ENCODE data around the gene TFB1M. TPM values are rescaled to one million over a fixed set of nuclear protein-coding genes. Genes with fewer than 3 reads are reported as not detected.
A peak's percentile ranks its signal among the peaks of the same experiment; 100 is the strongest.
"Not testable (repeated sequence)": the region's sequence is repeated elsewhere in the genome, so short reads cannot be mapped to it uniquely, and the experiment has no call there.

The TFB1M gene
- total RNA-seq, 1 experiment from 2014 or later: 38.8 TPM

DNA sequence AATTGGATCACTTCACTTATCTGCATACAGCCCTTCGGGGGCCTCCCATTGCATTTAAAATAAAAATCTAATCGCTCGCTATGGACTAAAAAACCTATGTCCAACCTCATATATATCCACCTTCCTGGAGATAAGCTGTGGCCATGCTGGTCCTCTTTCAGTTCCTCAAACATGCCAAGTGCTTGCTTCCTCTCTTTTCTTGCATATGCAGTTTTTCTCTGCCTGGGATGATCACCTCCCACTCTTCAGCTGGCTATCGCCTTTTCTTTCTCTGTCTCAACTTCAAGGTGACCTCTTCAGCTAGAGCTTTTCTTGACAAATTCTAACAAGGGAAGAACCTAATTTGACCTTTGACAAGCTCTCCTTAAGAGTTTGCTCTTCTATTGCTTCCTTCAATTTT, 5.6 kb upstream of the TFB1M start:
- Histone ChIP-seq H3K4me3 (ENCODE audit: insufficient read depth, low read depth, low read length) (no peak overlapping the region), H3K27me3 (ENCODE audit: control insufficient read depth, insufficient read depth, low read length) (no peaks in the 10 kb centered on the region), H3K36me3 (replicated peaks; ENCODE audit: control insufficient read depth, insufficient read depth, low read length) (no peaks in the 10 kb centered on the region)
- no peak for DNase-seq

DNA sequence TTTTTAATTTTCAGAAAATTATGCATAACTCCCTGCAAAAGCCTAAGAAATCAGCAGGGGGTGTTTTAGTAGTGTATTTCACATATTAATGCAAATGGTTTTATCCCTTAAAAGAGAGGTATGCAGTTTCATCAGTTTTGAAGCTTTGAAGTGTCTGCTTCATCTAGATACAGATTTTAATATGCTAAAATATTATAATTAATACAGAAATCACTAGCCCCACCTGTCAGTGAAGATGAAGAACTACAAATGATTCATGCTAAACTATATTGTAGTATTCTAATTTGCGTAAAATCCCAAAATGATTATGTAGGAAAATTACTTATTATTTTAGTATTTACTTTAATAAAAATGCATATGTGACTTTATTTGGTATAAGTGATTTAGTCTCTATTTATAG, 2.9 kb upstream of the TFB1M start:
- Histone ChIP-seq H3K4me3 (ENCODE audit: insufficient read depth, low read depth, low read length) (no peak overlapping the region), H3K36me3 (replicated peaks; ENCODE audit: control insufficient read depth, insufficient read depth, low read length) (no peaks in the 10 kb centered on the region; the same call in 1 of the 2 replicates), H3K27me3 (ENCODE audit: control insufficient read depth, insufficient read depth, low read length) (no peaks in the 10 kb centered on the region)
- DNase-seq: no peak

DNA sequence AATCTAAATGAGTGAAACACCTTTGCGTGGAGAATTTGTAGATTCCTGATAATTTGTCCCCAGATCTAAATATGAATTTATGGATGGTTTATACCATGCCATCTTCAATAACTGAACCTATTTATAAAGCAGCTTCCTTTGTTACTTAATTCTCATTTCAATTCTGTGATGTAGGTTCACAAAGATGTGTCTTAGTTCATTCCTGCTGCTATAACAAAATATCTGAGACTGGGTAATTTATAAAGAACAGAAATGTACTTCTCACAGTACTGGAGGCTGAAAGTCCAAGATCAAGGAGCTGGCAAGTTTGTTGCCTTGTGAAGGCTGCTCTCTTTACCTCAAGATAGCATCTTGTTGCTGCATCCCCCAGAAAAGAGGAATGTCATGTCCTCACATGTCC, 2.1 kb upstream of the TFB1M start:
- DNase-seq: no peak
- H3K36me3 ChIP-seq (replicated peaks; ENCODE audit: control insufficient read depth, insufficient read depth, low read length): peaks cover 1% of the 10 kb centered on the region; the same call in 1 of the 2 replicates
- H3K4me3 ChIP-seq (ENCODE audit: insufficient read depth, low read depth, low read length): no peak overlapping the region
- H3K27me3 ChIP-seq (ENCODE audit: control insufficient read depth, insufficient read depth, low read length): no peaks in the 10 kb centered on the region

DNA sequence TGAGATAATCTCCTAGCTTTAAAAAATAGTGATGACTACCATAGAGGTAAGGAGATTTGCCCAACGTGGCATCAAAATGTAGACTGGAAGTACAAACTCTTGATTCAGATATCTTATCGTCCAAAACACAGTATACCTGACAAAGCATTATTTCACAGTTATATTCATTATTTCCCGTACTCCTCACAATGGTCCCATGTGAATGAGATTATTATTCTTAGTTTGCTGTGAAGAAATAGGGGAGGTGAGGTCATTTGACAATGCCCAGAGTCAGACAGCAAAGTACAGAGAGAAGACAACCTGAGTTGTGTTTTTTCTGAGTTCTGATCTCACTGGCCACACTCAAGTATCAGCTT, 1.2 kb upstream of the TFB1M start:
- H3K27me3 ChIP-seq (ENCODE audit: control insufficient read depth, insufficient read depth, low read length): no peaks in the 10 kb centered on the region
- no peak overlapping the region for H3K4me3 ChIP-seq (ENCODE audit: insufficient read depth, low read depth, low read length)
- peaks cover 4% of the 10 kb centered on the region for H3K36me3 ChIP-seq (replicated peaks; ENCODE audit: control insufficient read depth, insufficient read depth, low read length)
- DNase-seq: no peak

DNA sequence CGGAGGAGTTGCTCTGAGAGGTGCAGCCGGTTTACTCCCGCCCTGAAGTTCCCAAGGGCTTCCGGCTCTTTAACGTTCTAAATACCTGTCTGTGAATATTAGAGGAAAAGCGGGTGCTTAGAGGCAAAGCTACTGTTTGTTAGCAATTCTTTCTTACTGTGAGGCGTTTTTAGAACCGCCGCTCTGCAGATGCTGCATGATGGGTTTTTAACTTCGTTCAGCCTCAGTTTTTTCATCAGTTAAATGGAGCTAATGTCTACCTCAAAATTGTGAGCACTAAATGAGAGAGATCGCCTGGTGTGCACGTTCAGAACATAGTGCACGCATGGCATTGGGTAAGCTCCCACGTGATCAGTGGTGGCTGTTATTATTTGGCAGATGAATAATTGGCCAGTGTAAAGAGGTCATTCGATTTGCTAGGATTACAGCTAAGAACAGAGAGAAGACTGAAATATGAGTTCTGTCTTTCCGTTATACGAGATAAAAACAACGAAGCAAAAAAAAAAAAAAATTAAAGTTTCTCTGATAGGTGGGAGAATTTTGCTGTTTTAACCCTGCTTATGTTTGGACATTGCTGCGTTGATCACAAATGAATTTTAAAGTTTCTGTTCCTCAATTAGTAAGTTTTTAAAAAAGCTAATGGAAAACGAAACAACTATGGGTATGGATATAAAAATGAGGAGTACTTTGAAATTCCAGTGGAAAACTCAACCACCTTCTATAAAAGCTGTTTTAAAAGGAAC, 660 bp upstream of the TFB1M start:
- H3K36me3 ChIP-seq (replicated peaks; ENCODE audit: control insufficient read depth, insufficient read depth, low read length): peaks cover 4% of the 10 kb centered on the region
- H3K4me3 ChIP-seq (ENCODE audit: insufficient read depth, low read depth, low read length): peak overlapping the region; percentile 91

DNA sequence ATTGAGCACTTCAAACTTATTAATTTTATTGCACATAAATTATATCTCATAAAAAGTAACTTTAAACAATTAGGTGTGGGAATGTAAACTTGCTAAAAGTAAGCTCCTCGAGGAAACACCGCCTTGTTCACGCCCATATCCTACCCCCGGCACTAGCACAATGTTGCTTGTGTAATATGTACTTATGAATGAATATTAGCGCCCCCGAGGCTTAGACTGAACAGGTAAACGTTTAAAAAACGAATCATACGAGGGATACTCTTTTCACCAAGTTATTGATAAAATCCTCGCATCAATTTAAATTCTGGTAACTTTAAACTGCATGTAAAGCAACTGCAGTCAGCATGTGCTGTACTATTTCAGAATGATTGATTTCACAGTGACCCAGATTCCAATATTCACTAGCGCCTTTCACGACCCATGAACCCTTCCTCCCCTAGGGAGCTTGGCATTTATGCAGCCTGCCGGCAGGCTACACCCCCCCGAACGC, 637 bp downstream of the TFB1M start:
- Histone ChIP-seq H3K27me3 (ENCODE audit: control insufficient read depth, insufficient read depth, low read length) (no peaks in the 10 kb centered on the region), H3K36me3 (replicated peaks; ENCODE audit: control insufficient read depth, insufficient read depth, low read length) (peaks cover 4% of the 10 kb centered on the region), H3K4me3 (ENCODE audit: insufficient read depth, low read depth, low read length) (peak overlapping the region; percentile 91)
- DNase-seq: peak; percentile 49

More for the DNA sequence above, 660 bp upstream of the TFB1M start:
- no peaks in the 10 kb centered on the region for H3K27me3 ChIP-seq (ENCODE audit: control insufficient read depth, insufficient read depth, low read length)
- DNase-seq: no peak

DNA sequence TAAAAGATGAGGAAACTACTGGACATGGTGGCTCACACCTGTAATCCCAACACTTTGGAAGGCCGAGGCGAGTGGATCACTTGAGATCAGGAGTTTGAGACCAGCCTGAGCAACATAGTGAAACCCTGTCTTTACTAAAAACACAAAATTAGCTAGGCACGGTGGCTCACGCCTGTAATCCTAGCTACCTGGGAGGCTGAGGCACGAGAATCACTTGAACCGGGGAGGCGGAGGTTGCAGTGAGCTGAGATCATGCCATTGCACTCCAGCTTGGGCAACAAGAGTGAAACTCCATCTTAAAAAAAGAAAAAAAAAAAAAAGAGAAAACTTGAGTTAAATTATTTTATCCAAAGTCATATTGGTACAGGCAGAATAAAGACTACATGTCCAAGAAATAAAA, 1.3 kb downstream of the TFB1M start:
- H3K27me3 ChIP-seq (ENCODE audit: control insufficient read depth, insufficient read depth, low read length); H3K36me3 ChIP-seq (replicated peaks; ENCODE audit: control insufficient read depth, insufficient read depth, low read length); H3K4me3 ChIP-seq (ENCODE audit: insufficient read depth, low read depth, low read length); DNase-seq: not testable (repeated sequence)

DNA sequence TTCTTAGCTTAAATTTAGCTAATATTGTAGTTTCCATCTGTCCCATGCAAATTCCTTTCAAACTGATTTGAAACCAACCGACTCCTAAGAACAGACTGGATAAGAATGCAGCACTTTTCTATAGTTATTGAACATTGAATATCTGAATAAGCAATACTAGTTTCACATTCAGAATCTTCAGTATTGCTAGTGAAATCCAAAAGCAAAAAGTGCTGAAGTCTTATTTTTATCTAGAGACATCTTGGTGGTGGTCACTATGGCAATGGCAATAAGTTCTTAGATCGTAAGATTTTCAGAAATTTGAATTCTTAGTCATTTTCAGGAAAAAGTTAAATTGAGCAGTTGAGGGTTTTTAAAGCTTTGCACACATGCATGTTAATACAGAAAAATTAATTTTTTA, 2.7 kb downstream of the TFB1M start:
- no peak for DNase-seq
- Histone ChIP-seq H3K27me3 (ENCODE audit: control insufficient read depth, insufficient read depth, low read length) (no peaks in the 10 kb centered on the region), H3K4me3 (ENCODE audit: insufficient read depth, low read depth, low read length) (no peak overlapping the region), H3K36me3 (replicated peaks; ENCODE audit: control insufficient read depth, insufficient read depth, low read length) (peaks cover 8% of the 10 kb centered on the region)

DNA sequence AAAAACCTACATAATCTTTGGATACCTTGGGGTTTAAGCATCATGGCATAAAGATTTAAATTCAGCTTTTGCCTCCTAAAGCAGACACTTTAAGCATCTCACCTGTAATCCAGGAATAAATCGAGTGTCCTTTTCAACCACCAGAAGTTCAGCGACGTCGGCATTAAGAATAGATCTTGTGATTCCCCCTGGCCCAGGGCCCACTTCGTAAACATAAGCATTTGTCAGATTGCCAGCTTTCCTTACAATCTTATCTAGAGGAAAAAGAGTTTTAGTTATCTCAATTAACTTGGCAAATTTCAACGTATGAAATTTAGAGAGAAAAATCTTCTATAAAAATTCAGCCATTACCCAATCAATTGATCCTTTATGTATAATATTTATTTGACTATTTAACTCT, 3.2 kb downstream of the TFB1M start:
- Histone ChIP-seq H3K27me3 (ENCODE audit: control insufficient read depth, insufficient read depth, low read length) (no peaks in the 10 kb centered on the region), H3K36me3 (replicated peaks; ENCODE audit: control insufficient read depth, insufficient read depth, low read length) (peaks cover 9% of the 10 kb centered on the region), H3K4me3 (ENCODE audit: insufficient read depth, low read depth, low read length) (no peak overlapping the region)
- DNase-seq: no peak

DNA sequence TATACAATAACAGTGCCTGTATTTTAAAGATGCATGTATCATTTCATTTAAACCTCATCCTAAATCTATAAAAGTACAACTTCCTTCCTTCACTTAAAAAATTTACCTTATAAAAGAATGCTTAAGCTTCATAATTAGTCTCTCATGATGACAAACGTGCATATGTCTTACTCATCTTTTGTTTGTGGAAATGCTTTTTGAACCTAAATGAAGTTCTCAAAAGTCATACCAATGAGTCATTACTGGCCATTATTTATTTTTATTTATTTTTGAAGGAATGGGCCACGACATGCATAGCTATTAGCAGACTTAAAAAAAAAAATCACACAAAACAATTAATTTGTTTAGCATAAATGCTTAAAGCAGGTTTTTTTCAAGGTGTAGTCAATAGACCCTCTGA, 3.7 kb downstream of the TFB1M start:
- Histone ChIP-seq H3K4me3 (ENCODE audit: insufficient read depth, low read depth, low read length) (no peak overlapping the region), H3K36me3 (replicated peaks; ENCODE audit: control insufficient read depth, insufficient read depth, low read length) (peaks cover 9% of the 10 kb centered on the region), H3K27me3 (ENCODE audit: control insufficient read depth, insufficient read depth, low read length) (no peaks in the 10 kb centered on the region)
- DNase-seq: no peak

DNA sequence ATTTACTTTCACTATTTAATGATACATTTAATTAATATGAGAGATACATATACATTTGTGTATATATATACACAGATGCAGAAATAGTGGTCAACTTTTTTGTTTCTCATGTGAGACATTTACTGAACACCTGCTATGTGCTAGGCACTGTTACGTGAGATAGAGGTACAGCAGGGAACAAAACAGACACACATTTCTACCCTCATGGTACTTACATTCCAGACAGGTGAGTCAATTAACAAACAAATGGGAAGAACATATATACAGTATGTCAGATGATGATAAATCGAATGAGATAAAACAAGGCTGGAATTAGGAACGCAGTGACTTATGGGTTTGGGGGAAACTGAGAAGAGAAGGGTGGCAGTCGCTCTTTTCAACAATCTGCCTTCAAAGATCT, 5.1 kb downstream of the TFB1M start:
- H3K4me3 ChIP-seq (ENCODE audit: insufficient read depth, low read depth, low read length): no peak overlapping the region
- H3K36me3 ChIP-seq (replicated peaks; ENCODE audit: control insufficient read depth, insufficient read depth, low read length): peaks cover 9% of the 10 kb centered on the region
- H3K27me3 ChIP-seq (ENCODE audit: control insufficient read depth, insufficient read depth, low read length): no peaks in the 10 kb centered on the region
- DNase-seq: no peak

DNA sequence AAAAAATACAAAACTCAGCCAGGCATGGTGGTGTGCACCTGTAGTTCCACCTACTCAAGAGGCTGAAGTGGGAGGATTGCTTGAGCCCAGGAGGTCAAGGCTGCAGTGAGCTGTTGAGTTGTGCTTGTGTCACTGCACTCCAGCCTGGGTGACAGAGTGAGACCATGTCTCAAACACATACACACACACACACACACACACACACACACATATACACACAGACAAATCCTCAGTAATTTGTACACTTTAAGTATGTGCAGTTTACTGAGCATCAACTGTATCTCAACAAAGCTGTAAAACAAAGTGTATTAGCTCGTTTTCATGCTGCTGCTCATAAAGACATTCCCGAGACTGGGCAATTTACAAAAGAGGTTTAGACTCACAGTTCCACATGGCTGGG, 7.3 kb downstream of the TFB1M start:
- DNase-seq: no peak
- Histone ChIP-seq H3K27me3 (ENCODE audit: control insufficient read depth, insufficient read depth, low read length) (no peaks in the 10 kb centered on the region), H3K4me3 (ENCODE audit: insufficient read depth, low read depth, low read length) (no peak overlapping the region), H3K36me3 (replicated peaks; ENCODE audit: control insufficient read depth, insufficient read depth, low read length) (peaks cover 7% of the 10 kb centered on the region)

DNA sequence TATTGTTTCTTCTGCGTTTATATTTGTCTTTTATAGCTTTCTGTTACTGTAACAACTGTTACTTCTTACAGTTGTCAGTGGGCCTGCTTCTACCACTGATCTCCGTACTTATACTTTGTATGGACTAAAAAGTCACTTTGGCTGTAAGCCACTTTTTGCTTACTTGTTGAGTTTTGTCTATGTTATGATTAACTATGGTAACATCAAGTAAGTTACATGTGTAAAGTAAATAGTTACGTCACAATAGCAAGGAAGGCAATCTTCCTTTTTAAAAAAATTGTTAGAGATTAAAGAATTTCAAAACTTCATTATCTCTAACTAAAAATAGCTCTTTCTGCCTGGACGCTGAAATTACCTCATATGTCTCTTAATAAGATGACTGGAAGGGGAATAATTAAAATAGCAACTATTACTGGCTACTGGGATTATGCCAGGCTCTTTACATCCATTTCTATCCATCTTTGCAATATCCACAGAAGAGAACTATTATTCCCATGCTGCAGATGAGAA, 10.9 kb downstream of the TFB1M start:
- Histone ChIP-seq H3K4me3 (ENCODE audit: insufficient read depth, low read depth, low read length) (no peak overlapping the region), H3K36me3 (replicated peaks; ENCODE audit: control insufficient read depth, insufficient read depth, low read length) (peaks cover 5% of the 10 kb centered on the region), H3K27me3 (ENCODE audit: control insufficient read depth, insufficient read depth, low read length) (no peaks in the 10 kb centered on the region)
- DNase-seq: no peak

DNA sequence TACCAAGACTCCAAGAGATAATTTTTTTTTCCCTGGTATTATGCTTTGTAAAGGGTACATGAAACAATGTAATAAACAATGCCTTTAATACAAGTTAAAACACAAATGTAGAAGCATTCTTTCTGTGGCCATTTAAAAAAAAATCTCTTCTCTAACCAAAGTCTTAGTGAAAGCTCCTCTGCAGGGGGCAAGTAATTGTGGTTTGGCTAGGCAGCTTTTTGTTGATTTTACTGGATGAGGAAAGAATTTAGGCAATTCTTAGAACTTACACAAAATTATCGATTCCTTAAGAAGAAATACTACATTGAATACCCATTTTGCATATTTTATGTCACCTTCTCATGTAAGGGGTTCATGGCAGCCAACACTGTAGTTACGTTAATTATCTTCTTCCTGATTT, 12.4 kb downstream of the TFB1M start:
- peaks cover 2% of the 10 kb centered on the region for H3K36me3 ChIP-seq (replicated peaks; ENCODE audit: control insufficient read depth, insufficient read depth, low read length)
- no peak for DNase-seq
- H3K27me3 ChIP-seq (ENCODE audit: control insufficient read depth, insufficient read depth, low read length): no peaks in the 10 kb centered on the region
- no peak overlapping the region for H3K4me3 ChIP-seq (ENCODE audit: insufficient read depth, low read depth, low read length)

DNA sequence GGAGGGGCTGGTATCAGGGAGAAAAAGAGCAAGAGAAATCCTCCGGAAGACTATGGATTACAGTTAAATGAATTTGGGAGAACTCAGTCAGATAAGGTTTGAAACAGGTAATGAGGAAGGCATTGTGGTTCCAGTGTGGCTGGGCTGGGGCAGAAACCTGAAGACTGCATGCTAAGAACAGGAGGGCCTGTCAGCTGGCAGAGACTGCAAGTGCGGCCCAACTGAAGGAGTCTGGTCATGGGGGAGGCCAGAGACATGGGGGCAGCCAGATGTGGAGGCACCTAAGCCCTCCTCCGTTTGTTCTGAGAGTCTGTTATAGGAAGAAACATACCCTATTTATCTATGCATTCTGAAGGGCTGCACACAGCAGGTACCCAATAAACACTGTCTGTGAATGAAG, 16.6 kb downstream of the TFB1M start:
- peaks cover 8% of the 10 kb centered on the region for H3K36me3 ChIP-seq (replicated peaks; ENCODE audit: control insufficient read depth, insufficient read depth, low read length)
- H3K4me3 ChIP-seq (ENCODE audit: insufficient read depth, low read depth, low read length): no peak overlapping the region
- no peak for DNase-seq
- no peaks in the 10 kb centered on the region for H3K27me3 ChIP-seq (ENCODE audit: control insufficient read depth, insufficient read depth, low read length)
